ENCODE data around the gene SRR.
A peak's percentile ranks its signal among the peaks of the same experiment; 100 is the strongest.

SRR gene

GRCh38 chr17:2289878-2290478 lies 13.8 kb upstream of the SRR start:
- peak; percentile 52 for DNase-seq (ENCODE audit: low read depth)

DNA sequence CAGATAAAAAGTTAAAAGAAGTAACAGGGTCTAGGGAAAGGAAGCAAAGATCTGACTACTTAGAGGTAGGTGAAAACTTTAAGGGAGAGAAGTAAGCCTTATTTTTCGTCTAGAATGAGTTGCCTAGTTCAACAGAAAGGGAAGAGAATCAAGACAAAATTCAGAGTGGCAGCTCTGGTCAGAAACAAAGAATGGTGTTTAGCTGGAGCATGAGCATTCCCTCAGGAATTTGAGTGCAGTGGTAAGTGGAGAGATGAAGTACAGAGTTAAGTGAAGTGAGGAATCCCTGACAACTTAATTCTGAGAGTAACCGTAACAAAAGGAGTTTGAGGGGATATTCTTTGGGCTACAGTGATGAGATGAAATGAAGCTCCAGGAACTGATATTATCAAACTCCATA lies 11.7 kb upstream of the SRR start:
- DNase-seq (ENCODE audit: low read depth), result peak; percentile 47

GRCh38 chr17:2295575-2295974 lies 8.2 kb upstream of the SRR start:
- DNase-seq (ENCODE audit: low read depth), result peak; percentile 18

GRCh38 chr17:2297023-2297422 lies 6.7 kb upstream of the SRR start:
- peak; percentile 21 for DNase-seq (ENCODE audit: low read depth)

- no peak for DNase-seq (ENCODE audit: low read depth)
These were observed 4.6 kb upstream of the SRR start for GRCh38 chr17:2299136-2299535.

DNA sequence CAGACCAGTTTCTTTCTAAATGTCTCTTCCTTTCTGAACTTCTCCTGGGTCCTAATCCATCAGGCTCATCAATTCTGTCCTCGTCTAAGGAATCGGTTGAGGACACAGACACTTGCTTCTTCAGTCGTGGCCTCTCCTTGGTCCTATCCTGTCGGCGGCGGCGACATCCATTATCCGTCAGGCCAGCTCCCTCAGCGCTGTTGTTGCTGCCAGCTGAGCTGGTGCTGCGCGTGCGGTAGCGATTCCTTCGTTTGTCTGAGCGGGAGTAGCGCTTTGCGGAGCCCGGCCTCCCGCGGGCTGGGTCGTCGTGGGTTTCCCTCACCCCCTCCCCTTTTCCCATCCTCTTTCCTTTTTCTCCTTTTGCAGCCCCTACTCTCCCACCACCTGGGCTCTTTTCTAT lies 4.0 kb upstream of the SRR start:
- DNase-seq (ENCODE audit: low read depth), result no peak

DNA sequence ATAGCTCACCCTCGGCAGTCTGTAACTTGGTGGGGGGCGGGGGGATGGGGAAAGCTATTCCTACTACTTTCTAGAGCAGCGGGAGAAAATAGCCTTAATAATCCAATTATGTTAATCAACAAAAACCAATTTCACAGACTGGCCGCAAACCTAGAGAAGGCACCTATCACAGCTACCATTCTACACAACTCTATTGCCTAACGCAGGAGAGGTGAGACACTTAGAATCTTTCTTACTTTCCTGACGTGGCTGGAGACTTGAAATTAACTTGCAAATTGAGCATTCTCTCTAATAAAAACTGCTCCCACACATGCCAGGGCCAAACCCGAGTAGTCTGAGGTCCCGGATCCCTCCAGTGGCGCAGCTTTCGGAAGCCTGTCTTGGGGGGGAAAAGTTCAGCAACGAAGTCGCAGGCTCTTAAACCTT lies 959 bp upstream of the SRR start:
- peak; percentile 23 for DNase-seq (ENCODE audit: low read depth)

DNA sequence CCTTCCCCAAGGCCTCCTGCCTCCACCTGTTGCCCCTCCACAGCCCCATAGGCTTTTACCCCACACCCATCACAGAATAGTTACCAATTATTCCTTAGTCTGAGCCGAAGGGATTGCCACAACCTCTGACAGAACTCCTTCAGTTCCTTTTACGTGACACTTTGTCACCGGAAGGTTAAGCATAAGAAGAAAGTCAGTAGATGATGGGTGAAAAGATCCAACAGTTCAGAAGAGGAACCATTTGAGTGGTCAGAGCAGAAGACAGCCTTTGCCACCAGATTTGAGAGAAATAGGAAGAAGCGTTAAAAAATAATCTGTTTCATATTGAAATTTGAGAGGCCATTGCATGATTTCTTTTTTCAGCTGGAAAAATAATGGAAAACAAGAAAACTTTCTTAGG lies 1.2 kb downstream of the SRR start:
- no peak for DNase-seq (ENCODE audit: low read depth)

- peak; percentile 71 for DNase-seq (ENCODE audit: low read depth)
These were observed 5.8 kb downstream of the SRR start for GRCh38 chr17:2309338-2310154.

DNA sequence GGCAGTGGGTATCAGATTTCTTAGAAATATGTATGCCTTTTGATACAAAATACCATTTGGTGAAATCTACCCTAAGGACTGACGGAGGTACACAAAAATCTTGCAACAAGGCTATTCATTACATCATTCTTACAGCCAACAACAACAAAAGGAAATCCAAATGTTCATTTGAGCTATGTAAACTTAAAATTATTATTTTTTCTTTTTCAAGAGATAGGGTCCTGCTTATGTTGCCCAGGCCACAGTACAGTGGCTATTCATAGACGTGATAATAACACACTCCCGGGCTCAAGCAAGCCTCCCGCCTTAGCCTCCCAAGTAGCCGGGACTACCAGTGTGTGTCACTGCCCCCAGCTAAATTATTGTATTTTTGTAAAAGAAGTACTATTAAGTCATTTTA lies 9.0 kb downstream of the SRR start:
- DNase-seq (ENCODE audit: low read depth), result no peak

DNA sequence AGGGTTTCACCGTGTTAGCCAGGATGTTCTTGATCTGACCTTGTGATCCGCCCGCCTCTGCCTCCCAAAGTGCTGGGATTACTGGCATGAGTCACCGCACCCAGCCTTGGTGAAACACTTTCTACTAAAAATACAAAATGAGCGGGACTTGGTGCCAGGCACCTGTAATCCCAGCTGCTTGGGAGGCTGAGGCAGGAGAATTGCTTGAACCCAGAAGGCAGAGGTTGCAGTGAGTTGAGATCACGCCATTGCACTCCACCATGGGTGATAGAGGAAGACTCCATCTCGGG lies 13.1 kb downstream of the SRR start:
- peak; percentile 68 for DNase-seq (ENCODE audit: low read depth)

DNA sequence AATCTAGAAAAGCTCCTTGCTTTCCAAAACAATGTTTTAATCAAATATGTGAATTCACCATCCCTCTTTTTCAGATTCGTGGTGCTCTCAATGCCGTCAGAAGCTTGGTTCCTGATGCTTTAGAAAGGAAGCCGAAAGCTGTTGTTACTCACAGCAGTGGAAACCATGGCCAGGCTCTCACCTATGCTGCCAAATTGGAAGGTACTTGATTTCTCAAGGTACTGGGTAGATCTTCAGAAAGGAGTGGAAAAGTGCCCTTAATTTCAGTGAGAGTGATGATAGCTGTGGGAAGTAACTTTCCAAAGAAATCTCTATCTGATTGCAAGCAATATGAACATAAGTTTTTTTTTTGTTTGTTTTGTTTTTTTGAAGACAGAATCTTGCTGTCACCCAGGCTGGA lies 14.0 kb downstream of the SRR start:
- DNase-seq (ENCODE audit: low read depth), result no peak

DNA sequence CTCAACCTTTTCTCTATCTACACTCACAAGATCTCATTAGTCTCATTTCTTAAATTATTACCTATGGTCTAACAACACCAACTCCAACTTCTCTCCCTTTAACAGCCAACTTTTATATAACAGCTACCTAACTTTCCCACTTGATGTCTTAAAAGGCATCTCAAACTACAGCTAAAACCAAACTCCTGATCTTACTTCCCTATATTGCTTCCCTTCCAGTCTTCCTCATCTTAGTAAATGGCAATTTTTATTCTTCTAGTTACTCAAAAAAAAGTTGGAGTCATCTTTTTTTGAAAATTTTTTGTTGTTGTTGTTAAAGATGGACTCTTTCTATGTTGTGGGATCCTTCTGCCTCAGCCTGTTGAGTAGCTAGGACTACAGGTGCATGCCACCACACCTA lies 15.3 kb downstream of the SRR start:
- no peak for DNase-seq (ENCODE audit: low read depth)

GRCh38 chr17:2321399-2321798 lies 17.6 kb downstream of the SRR start:
- no peak for DNase-seq (ENCODE audit: low read depth)

DNA sequence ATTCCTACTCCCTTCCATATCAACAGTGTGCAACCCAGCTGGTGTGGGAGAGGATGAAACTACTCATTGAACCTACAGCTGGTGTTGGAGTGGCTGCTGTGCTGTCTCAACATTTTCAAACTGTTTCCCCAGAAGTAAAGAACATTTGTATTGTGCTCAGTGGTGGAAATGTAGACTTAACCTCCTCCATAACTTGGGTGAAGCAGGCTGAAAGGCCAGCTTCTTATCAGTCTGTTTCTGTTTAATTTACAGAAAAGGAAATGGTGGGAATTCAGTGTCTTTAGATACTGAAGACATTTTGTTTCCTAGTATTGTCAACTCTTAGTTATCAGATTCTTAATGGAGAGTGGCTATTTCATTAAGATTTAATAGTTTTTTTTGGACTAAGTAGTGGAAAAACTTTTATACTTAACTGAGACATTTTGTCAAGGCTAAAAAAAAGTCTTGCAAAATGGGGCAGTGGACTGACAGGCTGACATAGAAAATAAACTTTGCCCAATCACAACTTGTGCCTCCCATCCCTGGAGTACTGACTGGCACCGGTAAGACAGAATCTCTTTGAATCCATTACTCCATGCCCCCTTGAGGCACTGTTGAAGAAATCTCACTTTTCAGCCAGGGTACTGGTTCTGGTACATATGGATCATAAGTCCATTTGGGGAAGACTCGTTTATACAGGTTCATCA lies 20.0 kb downstream of the SRR start:
- DNase-seq (ENCODE audit: low read depth), result no peak

GRCh38 chr17:2331303-2331702 lies 27.6 kb downstream of the SRR start:
- no peak for DNase-seq (ENCODE audit: low read depth)

- peak; percentile 21 for DNase-seq (ENCODE audit: low read depth)
These were observed 32.0 kb downstream of the SRR start for GRCh38 chr17:2335726-2336214.

- DNase-seq (ENCODE audit: low read depth), result peak; percentile 87
These were observed 32.6 kb downstream of the SRR start, which contains the start of gene TSR1 for GRCh38 chr17:2336215-2336851. TSS of gene TSR1 (minus strand) at chr17:2336457. CDS start at chr17:2336427, 30 bp downstream.

DNA sequence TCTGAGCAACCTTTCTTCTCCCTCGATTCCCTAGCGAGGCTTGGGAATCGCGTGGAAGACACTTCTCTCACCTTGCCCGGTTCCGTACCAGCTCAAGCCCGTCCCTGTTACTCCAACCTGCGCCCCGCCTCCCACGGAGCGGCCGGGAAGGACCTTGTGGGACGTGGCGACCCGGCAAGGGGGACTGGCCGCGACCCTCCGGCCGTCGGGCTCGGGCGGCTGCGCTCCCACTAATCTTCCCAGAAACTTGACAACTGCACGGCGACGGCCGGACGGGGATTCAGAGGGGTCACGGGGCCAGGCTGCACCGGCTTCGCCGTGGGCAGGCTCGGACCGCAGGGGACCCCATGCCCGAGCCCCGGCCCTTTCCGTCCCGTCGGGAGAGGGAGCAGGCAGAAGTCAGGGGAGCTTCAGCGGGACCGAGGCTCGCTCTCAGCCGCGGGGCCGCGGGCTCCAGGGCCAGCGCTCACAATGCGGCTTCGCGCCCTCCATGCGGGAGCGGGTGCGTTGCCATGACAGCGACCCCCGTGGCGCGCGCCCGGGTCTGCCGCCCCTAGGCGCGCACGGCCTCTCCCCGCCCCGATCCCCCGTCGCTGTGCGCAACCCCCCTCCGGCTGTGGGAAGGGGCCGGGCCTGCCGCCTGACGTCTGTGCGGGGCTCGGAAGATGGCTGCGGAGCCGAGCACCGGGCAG lies 33.2 kb downstream of the SRR start, which contains the start of gene SGSM2:
Gene SGSM2 (plus strand): TSS at position 650 of the 692 bp plus-strand sequence. CDS start 188 bp downstream, outside the sequence.
- DNase-seq (ENCODE audit: low read depth), result peak; percentile 31

GRCh38 chr17:2337544-2338314 lies 34.0 kb downstream of the SRR start:
- peak; percentile 51 for DNase-seq (ENCODE audit: low read depth)

- no peak for DNase-seq (ENCODE audit: low read depth)
These were observed 34.5 kb downstream of the SRR start for GRCh38 chr17:2338315-2338657.

Measured in amniotic epithelial cell (primary cell).